Measurements from ENCODE around the gene PYDC1. TPM values are rescaled to one million over a fixed set of nuclear protein-coding genes. Genes with fewer than 3 reads are reported as not detected.

Gene PYDC1
- total and polyA plus RNA-seq, 2 of the 8 experiments (the other 6 are each of a cell fraction or from before 2014, with no cell fraction given) = 3.5 to 11.1 TPM

- TF ChIP-seq, protein P1, sequence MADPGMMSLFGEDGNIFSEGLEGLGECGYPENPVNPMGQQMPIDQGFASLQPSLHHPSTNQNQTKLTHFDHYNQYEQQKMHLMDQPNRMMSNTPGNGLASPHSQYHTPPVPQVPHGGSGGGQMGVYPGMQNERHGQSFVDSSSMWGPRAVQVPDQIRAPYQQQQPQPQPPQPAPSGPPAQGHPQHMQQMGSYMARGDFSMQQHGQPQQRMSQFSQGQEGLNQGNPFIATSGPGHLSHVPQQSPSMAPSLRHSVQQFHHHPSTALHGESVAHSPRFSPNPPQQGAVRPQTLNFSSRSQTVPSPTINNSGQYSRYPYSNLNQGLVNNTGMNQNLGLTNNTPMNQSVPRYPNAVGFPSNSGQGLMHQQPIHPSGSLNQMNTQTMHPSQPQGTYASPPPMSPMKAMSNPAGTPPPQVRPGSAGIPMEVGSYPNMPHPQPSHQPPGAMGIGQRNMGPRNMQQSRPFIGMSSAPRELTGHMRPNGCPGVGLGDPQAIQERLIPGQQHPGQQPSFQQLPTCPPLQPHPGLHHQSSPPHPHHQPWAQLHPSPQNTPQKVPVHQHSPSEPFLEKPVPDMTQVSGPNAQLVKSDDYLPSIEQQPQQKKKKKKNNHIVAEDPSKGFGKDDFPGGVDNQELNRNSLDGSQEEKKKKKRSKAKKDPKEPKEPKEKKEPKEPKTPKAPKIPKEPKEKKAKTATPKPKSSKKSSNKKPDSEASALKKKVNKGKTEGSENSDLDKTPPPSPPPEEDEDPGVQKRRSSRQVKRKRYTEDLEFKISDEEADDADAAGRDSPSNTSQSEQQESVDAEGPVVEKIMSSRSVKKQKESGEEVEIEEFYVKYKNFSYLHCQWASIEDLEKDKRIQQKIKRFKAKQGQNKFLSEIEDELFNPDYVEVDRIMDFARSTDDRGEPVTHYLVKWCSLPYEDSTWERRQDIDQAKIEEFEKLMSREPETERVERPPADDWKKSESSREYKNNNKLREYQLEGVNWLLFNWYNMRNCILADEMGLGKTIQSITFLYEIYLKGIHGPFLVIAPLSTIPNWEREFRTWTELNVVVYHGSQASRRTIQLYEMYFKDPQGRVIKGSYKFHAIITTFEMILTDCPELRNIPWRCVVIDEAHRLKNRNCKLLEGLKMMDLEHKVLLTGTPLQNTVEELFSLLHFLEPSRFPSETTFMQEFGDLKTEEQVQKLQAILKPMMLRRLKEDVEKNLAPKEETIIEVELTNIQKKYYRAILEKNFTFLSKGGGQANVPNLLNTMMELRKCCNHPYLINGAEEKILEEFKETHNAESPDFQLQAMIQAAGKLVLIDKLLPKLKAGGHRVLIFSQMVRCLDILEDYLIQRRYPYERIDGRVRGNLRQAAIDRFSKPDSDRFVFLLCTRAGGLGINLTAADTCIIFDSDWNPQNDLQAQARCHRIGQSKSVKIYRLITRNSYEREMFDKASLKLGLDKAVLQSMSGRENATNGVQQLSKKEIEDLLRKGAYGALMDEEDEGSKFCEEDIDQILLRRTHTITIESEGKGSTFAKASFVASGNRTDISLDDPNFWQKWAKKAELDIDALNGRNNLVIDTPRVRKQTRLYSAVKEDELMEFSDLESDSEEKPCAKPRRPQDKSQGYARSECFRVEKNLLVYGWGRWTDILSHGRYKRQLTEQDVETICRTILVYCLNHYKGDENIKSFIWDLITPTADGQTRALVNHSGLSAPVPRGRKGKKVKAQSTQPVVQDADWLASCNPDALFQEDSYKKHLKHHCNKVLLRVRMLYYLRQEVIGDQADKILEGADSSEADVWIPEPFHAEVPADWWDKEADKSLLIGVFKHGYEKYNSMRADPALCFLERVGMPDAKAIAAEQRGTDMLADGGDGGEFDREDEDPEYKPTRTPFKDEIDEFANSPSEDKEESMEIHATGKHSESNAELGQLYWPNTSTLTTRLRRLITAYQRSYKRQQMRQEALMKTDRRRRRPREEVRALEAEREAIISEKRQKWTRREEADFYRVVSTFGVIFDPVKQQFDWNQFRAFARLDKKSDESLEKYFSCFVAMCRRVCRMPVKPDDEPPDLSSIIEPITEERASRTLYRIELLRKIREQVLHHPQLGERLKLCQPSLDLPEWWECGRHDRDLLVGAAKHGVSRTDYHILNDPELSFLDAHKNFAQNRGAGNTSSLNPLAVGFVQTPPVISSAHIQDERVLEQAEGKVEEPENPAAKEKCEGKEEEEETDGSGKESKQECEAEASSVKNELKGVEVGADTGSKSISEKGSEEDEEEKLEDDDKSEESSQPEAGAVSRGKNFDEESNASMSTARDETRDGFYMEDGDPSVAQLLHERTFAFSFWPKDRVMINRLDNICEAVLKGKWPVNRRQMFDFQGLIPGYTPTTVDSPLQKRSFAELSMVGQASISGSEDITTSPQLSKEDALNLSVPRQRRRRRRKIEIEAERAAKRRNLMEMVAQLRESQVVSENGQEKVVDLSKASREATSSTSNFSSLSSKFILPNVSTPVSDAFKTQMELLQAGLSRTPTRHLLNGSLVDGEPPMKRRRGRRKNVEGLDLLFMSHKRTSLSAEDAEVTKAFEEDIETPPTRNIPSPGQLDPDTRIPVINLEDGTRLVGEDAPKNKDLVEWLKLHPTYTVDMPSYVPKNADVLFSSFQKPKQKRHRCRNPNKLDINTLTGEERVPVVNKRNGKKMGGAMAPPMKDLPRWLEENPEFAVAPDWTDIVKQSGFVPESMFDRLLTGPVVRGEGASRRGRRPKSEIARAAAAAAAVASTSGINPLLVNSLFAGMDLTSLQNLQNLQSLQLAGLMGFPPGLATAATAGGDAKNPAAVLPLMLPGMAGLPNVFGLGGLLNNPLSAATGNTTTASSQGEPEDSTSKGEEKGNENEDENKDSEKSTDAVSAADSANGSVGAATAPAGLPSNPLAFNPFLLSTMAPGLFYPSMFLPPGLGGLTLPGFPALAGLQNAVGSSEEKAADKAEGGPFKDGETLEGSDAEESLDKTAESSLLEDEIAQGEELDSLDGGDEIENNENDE (IDR thresholded peaks at IDR 0.05; ENCODE audit: insufficient replicate concordance, low read length) = no peak
- TF ChIP-seq RNF2 (IDR thresholded peaks at IDR 0.05; ENCODE audit: borderline replicate concordance, low read depth, low read length, missing control alignments, poor library complexity, severe bottlenecking) (no peak), HDAC6 (IDR thresholded peaks at IDR 0.05; ENCODE audit: low read depth, low read length) (no peak), ZNF274 (IDR thresholded peaks at IDR 0.05; ENCODE audit: borderline replicate concordance, extremely low read depth, low read length) (no peak), TEAD4 (IDR thresholded peaks at IDR 0.05; ENCODE audit: low read depth, low read length) (no peak), USF2 (IDR thresholded peaks at IDR 0.05; ENCODE audit: low read length) (no peak), POU5F1 (IDR thresholded peaks at IDR 0.05; ENCODE audit: low read depth, low read length) (no peak)
Observed at GRCh38 chr16:31194898-31195297, 22.0 kb downstream of the PYDC1 start (continued).

All from H1 (cell line).